H1 (cell line): ENCODE results near the gene IFNA7. TPM values are rescaled to one million over a fixed set of nuclear protein-coding genes. Genes with fewer than 3 reads are reported as not detected.

Experiments used
- CEBPB ChIP-seq: IDR thresholded peaks from 2 replicates; pipeline ENCODE4 v1.6.1; 2012; ENCODE audit warnings: low read depth, low read length
- KDM1A ChIP-seq: fragments of 200-600, 300-600 bp; sonication (generic); IDR thresholded peaks from 2 replicates; pipeline ENCODE4 v1.7.1; 2016; ENCODE audit warnings: mild to moderate bottlenecking, low read length, borderline replicate concordance
- RBBP5 ChIP-seq: IDR thresholded peaks from 2 replicates; pipeline ENCODE4 v1.7.1; 2012; ENCODE audit warnings: low read depth, mild to moderate bottlenecking, inconsistent platforms, low read length, moderate library complexity, borderline replicate concordance
- SP1 ChIP-seq: IDR thresholded peaks from 2 replicates; pipeline ENCODE4 v1.6.1; 2011; ENCODE audit warnings: low read depth, low read length
- TBP ChIP-seq: IDR thresholded peaks from 2 replicates; pipeline ENCODE4 v1.6.1; 2011; ENCODE audit warnings: low read depth, low read length, improper control_type of control experiment
- polyA plus RNA-seq, 7 experiments: library from polyadenylated mRNA; depleted of rRNA in 3 of 7; stranded (reverse) in 5 of 7; unstranded in 2 of 7; fragments of >200 nt in 5 of 7; fragments of 200-250 nt in 2 of 7; gene quantifications; 1 replicate in 5 of 7; 2 replicates in 1 of 7; 4 replicates in 1 of 7; pipeline versions ENCODE4 v1.2.1 to v1.2.3, GENCODE V29; 2011 to 2013; ENCODE audit warnings: missing spikeins in 2 of 7, mixed read lengths in 2 of 7
- total RNA-seq: library from RNA; stranded (reverse); fragmentation: NEBNext Ultra II Directional; extraction: Animal tissue kit (Norgen Biotek cat#: 25700); gene quantifications from 2 replicates; pipeline ENCODE4 v1.2.1, GENCODE V29; 2021

Gene IFNA7
- total and polyA plus RNA-seq, 2 of the 8 experiments (the other 6 are each of a cell fraction or from before 2014, with no cell fraction given): not detected

GRCh38 chr9:21160178-21160577, 41.8 kb downstream of the IFNA7 start (continued):
- TF ChIP-seq KDM1A: no peak
- TF ChIP-seq CEBPB: no peak
- no peak for TF ChIP-seq TBP
- no peak for TF ChIP-seq SP1
- TF ChIP-seq RBBP5: no peak
- TF ChIP-seq, all 59 proteins: peak for 0
